H1 (cell line): ENCODE measurements around the gene GNG12. TPM values are rescaled to one million over a fixed set of nuclear protein-coding genes. Genes with fewer than 3 reads are reported as not detected.

Experiments used
- CTBP2 ChIP-seq: IDR thresholded peaks from 2 replicates; pipeline ENCODE4 v1.7.0; 2011; ENCODE audit warnings: borderline replicate concordance, mild to moderate bottlenecking, moderate library complexity, mixed read lengths, low read length; ENCODE audit not compliant: insufficient read depth, insufficient read length
- EGR1 ChIP-seq: IDR thresholded peaks from 2 replicates; pipeline ENCODE4 v1.6.1; 2011; ENCODE audit warnings: low read depth, low read length, borderline replicate concordance
- EZH2 ChIP-seq: fragments of 200-600 bp; sonication (generic); IDR thresholded peaks from 2 replicates; pipeline ENCODE4 v1.7.1; 2012; ENCODE audit warnings: low read depth, mild to moderate bottlenecking, moderate library complexity, low read length, inconsistent platforms; ENCODE audit not compliant: severe bottlenecking
- TAF7 ChIP-seq: optimal IDR thresholded peaks from 2 replicates; pipeline ENCODE3; 2011; ENCODE audit warnings: low read depth, mild to moderate bottlenecking, inconsistent platforms, low read length, moderate library complexity, borderline replicate concordance
- polyA plus RNA-seq, 7 experiments: library from polyadenylated mRNA; depleted of rRNA in 3 of 7; stranded (reverse) in 5 of 7; unstranded in 2 of 7; fragments of >200 nt in 5 of 7; fragments of 200-250 nt in 2 of 7; gene quantifications; 1 replicate in 5 of 7; 2 replicates in 1 of 7; 4 replicates in 1 of 7; pipeline versions ENCODE4 v1.2.1 to v1.2.3, GENCODE V29; 2011 to 2013; ENCODE audit warnings: missing spikeins in 2 of 7, mixed read lengths in 2 of 7
- total RNA-seq: library from RNA; stranded (reverse); fragmentation: NEBNext Ultra II Directional; extraction: Animal tissue kit (Norgen Biotek cat#: 25700); gene quantifications from 2 replicates; pipeline ENCODE4 v1.2.1, GENCODE V29; 2021
- TF ChIP-seq, protein P1 (sequence below): fragments of 300-600 bp; sonication (generic); IDR thresholded peaks from 2 replicates; pipeline ENCODE4 v1.7.1; 2012; ENCODE audit warnings: low read length, moderate library complexity, mild to moderate bottlenecking, inconsistent platforms; ENCODE audit not compliant: insufficient replicate concordance

The GNG12 gene
- total and polyA plus RNA-seq, 2 of the 8 experiments (the other 6 are each of a cell fraction or from before 2014, with no cell fraction given) = 11.4 to 35.8 TPM

GRCh38 chr1:67711855-67712212 is 121.4 kb downstream of the GNG12 start (continued):
- TF ChIP-seq CTBP2 (no peak), TAF7 (no peak), EZH2 (no peak), EGR1 (no peak)
- TF ChIP-seq, protein P1, sequence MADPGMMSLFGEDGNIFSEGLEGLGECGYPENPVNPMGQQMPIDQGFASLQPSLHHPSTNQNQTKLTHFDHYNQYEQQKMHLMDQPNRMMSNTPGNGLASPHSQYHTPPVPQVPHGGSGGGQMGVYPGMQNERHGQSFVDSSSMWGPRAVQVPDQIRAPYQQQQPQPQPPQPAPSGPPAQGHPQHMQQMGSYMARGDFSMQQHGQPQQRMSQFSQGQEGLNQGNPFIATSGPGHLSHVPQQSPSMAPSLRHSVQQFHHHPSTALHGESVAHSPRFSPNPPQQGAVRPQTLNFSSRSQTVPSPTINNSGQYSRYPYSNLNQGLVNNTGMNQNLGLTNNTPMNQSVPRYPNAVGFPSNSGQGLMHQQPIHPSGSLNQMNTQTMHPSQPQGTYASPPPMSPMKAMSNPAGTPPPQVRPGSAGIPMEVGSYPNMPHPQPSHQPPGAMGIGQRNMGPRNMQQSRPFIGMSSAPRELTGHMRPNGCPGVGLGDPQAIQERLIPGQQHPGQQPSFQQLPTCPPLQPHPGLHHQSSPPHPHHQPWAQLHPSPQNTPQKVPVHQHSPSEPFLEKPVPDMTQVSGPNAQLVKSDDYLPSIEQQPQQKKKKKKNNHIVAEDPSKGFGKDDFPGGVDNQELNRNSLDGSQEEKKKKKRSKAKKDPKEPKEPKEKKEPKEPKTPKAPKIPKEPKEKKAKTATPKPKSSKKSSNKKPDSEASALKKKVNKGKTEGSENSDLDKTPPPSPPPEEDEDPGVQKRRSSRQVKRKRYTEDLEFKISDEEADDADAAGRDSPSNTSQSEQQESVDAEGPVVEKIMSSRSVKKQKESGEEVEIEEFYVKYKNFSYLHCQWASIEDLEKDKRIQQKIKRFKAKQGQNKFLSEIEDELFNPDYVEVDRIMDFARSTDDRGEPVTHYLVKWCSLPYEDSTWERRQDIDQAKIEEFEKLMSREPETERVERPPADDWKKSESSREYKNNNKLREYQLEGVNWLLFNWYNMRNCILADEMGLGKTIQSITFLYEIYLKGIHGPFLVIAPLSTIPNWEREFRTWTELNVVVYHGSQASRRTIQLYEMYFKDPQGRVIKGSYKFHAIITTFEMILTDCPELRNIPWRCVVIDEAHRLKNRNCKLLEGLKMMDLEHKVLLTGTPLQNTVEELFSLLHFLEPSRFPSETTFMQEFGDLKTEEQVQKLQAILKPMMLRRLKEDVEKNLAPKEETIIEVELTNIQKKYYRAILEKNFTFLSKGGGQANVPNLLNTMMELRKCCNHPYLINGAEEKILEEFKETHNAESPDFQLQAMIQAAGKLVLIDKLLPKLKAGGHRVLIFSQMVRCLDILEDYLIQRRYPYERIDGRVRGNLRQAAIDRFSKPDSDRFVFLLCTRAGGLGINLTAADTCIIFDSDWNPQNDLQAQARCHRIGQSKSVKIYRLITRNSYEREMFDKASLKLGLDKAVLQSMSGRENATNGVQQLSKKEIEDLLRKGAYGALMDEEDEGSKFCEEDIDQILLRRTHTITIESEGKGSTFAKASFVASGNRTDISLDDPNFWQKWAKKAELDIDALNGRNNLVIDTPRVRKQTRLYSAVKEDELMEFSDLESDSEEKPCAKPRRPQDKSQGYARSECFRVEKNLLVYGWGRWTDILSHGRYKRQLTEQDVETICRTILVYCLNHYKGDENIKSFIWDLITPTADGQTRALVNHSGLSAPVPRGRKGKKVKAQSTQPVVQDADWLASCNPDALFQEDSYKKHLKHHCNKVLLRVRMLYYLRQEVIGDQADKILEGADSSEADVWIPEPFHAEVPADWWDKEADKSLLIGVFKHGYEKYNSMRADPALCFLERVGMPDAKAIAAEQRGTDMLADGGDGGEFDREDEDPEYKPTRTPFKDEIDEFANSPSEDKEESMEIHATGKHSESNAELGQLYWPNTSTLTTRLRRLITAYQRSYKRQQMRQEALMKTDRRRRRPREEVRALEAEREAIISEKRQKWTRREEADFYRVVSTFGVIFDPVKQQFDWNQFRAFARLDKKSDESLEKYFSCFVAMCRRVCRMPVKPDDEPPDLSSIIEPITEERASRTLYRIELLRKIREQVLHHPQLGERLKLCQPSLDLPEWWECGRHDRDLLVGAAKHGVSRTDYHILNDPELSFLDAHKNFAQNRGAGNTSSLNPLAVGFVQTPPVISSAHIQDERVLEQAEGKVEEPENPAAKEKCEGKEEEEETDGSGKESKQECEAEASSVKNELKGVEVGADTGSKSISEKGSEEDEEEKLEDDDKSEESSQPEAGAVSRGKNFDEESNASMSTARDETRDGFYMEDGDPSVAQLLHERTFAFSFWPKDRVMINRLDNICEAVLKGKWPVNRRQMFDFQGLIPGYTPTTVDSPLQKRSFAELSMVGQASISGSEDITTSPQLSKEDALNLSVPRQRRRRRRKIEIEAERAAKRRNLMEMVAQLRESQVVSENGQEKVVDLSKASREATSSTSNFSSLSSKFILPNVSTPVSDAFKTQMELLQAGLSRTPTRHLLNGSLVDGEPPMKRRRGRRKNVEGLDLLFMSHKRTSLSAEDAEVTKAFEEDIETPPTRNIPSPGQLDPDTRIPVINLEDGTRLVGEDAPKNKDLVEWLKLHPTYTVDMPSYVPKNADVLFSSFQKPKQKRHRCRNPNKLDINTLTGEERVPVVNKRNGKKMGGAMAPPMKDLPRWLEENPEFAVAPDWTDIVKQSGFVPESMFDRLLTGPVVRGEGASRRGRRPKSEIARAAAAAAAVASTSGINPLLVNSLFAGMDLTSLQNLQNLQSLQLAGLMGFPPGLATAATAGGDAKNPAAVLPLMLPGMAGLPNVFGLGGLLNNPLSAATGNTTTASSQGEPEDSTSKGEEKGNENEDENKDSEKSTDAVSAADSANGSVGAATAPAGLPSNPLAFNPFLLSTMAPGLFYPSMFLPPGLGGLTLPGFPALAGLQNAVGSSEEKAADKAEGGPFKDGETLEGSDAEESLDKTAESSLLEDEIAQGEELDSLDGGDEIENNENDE = no peak
